ENCODE measurements around the gene PCDHGC3.

GRCh38 chr5:141512911-141513626, 37.3 kb downstream of the PCDHGC3 start:
- TF ChIP-seq PHF8 (CRISPR knock-in tag; IDR thresholded peaks at IDR 0.05): no peak
- no peak for TF ChIP-seq E2F1 (CRISPR knock-in tag; IDR thresholded peaks at IDR 0.05)
- TF ChIP-seq MAX (IDR thresholded peaks at IDR 0.05): no peak
- no peak for TF ChIP-seq POLR2A (IDR thresholded peaks at IDR 0.05; ENCODE audit: insufficient read depth in 1 of 2, low read depth in 2 of 2, low read length in 2 of 2)
- no peak for TF ChIP-seq STAT6 (CRISPR knock-in tag; IDR thresholded peaks at IDR 0.05; ENCODE audit: borderline replicate concordance)
- TF ChIP-seq MBD4 (IDR thresholded peaks at IDR 0.05; ENCODE audit: borderline replicate concordance, low read length): no peak
- TF ChIP-seq ZBTB33 (CRISPR knock-in tag; IDR thresholded peaks at IDR 0.05): no peak
- TF ChIP-seq ZFY (CRISPR knock-in tag; IDR thresholded peaks at IDR 0.05): no peak
- no peak for TF ChIP-seq ZSCAN9 (CRISPR knock-in tag; IDR thresholded peaks at IDR 0.05; ENCODE audit: borderline replicate concordance)
- TF ChIP-seq ZNF775 (CRISPR knock-in tag; IDR thresholded peaks at IDR 0.05; ENCODE audit: borderline replicate concordance): no peak
- TF ChIP-seq PLRG1 (conservative IDR thresholded peaks at IDR 0.05): no peak
